ENCODE results near the gene AHDC1. TPM values are rescaled to one million over a fixed set of nuclear protein-coding genes. Genes with fewer than 3 reads are reported as not detected.
"Not testable (repeated sequence)": the region's sequence is repeated elsewhere in the genome, so short reads cannot be mapped to it uniquely, and the experiment has no call there.

The AHDC1 gene
- total RNA-seq, 1 donor from 2014 or later, result 6.7 TPM

GRCh38 chr1:27518808-27519207 lies 85.1 kb downstream of the AHDC1 start:
- DNase-seq (ENCODE audit: low read depth in 2 of 2), result no peak

DNA sequence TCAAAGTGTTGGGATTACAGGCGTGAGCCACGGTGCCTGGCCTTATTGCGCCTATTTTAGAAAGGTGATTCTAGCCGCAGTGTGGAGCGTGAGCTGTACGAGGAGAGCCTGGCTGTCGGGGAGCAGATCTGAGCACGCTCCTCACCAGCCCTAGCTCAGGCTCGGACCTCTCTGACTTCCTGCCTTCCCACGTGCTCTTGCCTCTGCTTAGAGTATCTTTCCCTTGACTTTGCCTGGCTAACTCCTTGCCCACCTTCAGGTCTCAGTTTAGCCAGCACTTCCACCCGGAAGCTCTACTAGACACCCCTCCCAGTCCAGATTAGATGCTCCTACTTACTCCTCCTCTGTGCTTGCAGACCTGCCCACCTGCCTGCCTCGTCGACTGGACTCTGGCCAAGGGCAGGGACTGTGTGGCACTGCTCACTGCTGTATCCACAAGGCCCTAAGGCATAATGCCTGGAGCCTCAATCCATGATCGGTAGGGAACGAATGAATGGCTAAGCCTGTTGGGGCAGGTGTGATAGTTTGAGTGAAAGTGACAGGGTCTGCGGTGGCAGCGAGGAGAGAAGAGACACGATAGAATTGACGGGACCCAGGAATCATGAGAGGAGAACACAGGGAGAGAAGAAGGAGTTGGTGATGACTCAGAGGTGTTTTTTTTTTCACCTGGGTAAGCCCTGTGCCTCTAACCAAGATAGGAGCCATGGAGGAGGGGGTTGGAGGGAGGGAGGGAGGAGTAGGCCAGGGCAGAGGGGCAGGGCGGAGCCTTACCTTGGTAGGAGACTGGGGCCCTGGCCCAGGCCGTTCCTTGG lies 85.8 kb downstream of the AHDC1 start:
- DNase-seq (ENCODE audit: low read depth in 2 of 2), result no peak

DNA sequence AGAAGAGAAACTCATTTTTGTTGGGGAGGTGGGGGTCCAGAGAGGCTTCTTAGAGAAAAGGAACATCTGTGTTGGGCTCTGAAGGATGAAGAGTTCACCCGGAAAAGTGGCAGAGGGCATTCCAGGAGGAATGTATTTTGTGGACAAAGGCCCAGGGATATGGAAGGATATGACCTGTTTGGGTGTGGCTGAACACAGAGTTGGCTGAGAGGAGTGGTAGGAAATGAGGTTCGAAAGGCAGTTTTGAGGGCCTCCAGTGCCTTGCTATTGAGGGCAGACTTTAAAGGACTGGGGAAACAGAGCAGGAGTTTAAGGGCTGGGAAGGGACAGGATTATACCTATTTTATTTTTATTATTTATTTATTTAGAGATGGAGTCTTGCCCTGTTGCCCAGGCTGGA lies 86.6 kb downstream of the AHDC1 start:
- no peak for DNase-seq (ENCODE audit: low read depth in 2 of 2)

DNA sequence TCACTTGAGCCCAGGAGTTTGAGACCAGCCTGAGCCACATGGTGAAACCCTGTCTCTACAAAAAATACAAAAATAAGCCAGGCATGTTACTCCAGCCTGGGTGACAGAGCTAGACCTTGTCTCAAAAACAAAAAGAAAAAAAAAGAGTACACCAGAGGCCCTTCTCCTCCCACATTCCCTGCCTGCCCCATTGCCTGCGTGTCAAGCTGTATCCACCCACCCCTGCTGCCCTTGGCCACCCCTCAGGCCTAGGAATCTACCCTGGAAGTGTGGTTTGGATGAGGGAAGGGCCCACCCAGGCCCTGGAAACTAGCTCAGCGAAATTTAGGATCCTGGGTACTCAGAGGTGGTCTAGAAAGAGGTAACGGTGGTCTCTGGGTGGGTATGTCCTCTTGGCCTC lies 88.3 kb downstream of the AHDC1 start:
- DNase-seq (ENCODE audit: low read depth in 2 of 2), result no peak

DNA sequence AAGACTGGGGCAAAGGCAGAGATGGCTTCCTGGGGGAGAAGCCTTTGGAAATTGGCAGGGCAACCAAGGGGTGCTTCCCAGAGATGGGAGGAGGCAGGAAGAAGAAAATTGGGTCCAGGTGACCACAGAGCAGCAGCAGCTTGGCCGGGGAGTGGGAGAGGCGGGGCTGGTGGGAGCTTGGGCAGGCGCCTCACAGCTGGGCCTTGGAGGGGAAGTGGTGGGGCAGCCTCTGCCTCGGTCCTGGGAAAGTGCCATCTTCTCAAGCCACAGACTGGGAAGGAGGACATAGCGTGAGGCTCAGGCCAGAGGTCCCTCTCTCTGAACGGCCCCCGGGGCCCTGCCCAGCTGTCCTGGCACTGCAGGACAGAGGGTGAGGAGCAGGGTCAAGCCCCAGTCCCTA lies 90.0 kb downstream of the AHDC1 start:
- no peak for DNase-seq (ENCODE audit: low read depth in 2 of 2)

- peak in 1 of 2 donors; percentile 27 for DNase-seq (ENCODE audit: low read depth in 2 of 2)
These were observed 90.4 kb downstream of the AHDC1 start for GRCh38 chr1:27513528-27513927.

DNA sequence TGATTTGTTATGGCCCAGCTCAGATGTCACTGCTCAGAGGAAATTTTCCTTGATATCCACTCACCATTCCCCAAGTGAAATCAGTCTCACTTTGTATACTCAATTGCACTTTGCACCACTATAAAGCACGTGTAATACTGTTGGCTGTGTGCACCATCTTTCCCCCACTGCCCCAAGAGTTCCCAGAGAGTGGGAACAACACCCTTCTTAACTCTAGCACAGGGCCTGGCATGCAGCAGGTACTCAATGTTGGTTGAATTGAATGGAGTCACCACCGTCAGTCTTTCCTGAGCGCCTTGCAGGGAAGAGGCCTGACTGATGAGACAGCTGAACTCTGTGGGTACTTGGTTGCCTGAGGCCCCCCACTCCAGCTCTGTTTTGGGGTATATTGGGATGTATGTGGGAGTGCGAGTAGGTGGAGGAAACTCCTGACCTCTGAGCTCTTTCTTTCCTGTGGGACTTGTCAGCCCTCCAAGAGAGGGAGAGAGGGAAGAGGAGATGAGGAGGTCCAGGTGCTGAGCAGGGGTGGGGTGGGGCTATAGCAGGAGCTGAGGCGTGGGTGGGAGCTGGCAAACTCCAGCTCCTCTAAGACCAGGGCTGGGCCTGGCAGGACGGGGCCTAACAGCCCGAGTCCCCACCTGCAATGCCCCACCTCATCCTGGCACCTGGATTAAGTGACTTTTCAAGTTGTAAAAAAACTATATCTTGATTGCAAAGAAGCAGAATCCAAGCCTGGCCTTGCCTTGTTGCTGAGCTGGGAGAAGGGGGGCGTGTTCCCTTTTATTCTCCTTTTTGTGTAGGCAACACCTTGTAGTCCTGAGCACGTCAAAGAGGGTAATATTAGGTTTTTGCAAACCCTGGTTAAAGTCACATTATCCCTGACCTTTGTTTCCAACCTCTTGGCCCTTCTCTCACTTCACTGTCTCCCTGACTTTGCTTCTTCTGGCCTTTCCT lies 94.5 kb downstream of the AHDC1 start:
- no peak for DNase-seq (ENCODE audit: low read depth in 2 of 2)

- no peak for DNase-seq (ENCODE audit: low read depth in 2 of 2)
These were observed 95.8 kb downstream of the AHDC1 start for GRCh38 chr1:27507960-27508665.

- no peak for DNase-seq (ENCODE audit: low read depth in 2 of 2)
These were observed 97.2 kb downstream of the AHDC1 start for GRCh38 chr1:27506703-27507102.

- no peak for DNase-seq (ENCODE audit: low read depth in 2 of 2)
These were observed 98.6 kb downstream of the AHDC1 start for GRCh38 chr1:27505420-27505680.

- DNase-seq (ENCODE audit: low read depth in 2 of 2), result peak; percentile 35 to 54
These were observed 99.1 kb downstream of the AHDC1 start for GRCh38 chr1:27504588-27505419.

- no peak for DNase-seq (ENCODE audit: low read depth in 2 of 2)
These were observed 99.9 kb downstream of the AHDC1 start for GRCh38 chr1:27503844-27504587.

DNA sequence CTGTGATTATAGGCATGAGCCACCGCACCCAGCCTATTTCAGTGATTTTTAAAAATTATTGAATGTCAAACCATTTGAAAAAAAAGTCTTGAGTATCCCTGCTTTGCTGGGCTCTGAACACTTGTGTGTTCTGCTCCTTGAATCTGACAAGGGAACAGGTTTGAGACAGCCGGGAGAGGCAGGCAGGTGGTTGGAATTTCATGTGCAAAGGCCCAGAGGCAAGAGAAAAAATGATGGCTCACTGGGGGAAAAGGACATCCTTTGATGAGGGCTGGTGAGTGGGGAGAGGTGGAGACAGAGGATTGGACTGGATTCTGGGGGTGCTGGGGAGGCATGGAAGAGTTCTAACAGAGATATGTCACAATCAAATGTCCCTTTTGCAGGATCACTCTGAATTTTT lies 100.9 kb downstream of the AHDC1 start:
- DNase-seq (ENCODE audit: low read depth in 2 of 2), result no peak

GRCh38 chr1:27501159-27501558 lies 102.8 kb downstream of the AHDC1 start:
- DNase-seq (ENCODE audit: low read depth in 2 of 2), result not testable (repeated sequence)

GRCh38 chr1:27499142-27499541 lies 104.8 kb downstream of the AHDC1 start:
- no peak for DNase-seq (ENCODE audit: low read depth in 2 of 2)

DNA sequence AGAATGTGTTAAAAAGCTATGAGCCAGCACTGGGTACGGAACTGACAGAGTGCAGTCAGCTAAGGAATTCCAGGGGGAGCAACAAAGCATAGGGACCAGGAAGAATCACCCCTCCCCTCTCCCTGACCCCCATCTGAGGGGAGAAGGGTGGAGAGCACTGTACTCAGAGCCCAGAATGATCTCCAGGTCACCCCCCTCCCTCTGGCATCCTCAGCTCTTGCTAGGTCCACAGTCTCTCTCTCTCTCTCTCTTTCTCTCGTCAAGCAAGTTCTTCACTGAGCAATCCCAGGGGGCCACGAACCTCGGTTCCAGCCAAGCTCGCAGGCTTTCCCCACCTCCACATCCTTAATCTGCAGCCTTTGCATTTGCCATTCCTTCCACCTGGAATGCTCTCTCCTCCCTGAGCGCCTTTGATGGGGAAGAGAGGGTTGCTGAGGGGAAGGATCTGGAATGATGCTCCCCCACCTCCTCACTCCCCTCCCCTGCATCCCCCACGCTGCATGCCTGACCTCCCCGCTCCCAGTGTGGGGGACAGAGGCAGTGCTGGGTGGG lies 107.3 kb downstream of the AHDC1 start:
- DNase-seq (ENCODE audit: low read depth in 2 of 2), result no peak

DNA sequence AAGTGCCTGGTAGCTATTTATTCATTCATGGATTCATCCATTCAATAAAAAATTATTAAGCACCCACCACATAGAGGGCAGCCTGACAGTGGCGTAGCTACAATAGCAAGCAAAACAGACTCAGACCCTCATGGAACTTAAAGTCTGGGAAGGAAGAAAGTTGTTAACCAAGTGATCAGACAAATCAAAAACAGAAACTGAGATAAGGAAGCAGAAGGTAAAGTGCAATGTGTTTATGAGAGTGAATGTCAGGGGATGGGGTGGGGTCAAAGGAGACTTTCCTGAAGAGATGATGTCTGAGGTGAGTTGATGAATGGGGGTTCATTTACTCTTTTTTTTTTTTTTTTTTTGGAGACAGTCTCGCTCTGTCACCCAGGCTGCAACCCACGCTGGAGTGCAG lies 111.1 kb downstream of the AHDC1 start:
- no peak for DNase-seq (ENCODE audit: low read depth in 2 of 2)

- DNase-seq (ENCODE audit: low read depth in 2 of 2), result no peak
These were observed 111.9 kb downstream of the AHDC1 start for GRCh38 chr1:27491748-27492700.
